Lower leg skin (tissue), 4 donors: ENCODE measurements around the gene CCDC33. TPM values are rescaled to one million over a fixed set of nuclear protein-coding genes. Genes with fewer than 3 reads are reported as not detected.
A peak's percentile ranks its signal among the peaks of the same experiment; 100 is the strongest.

Source experiments
- DNase-seq, 2 donors: peaks; one replicate each; pipeline ENCODE4 v3.0.0-alpha.2; 2019; ENCODE audit warnings: low spot score in 2 of 2
- H3K4me3 ChIP-seq: fragments of 200-600 bp; sonication (generic); 2 replicates; pipeline ENCODE4 v1.5.1; 2017; ENCODE audit warnings: mild to moderate bottlenecking, low read depth; ENCODE audit not compliant: poor library complexity, severe bottlenecking
- CTCF ChIP-seq, 3 donors: fragments of 450-650 bp; IDR thresholded peaks; one replicate each; pipeline ENCODE4 v1.5.1; 2016; ENCODE audit warnings: antibody characterized with exemption in 3 of 3, mild to moderate bottlenecking in 3 of 3, moderate library complexity in 2 of 3
- POLR2A ChIP-seq, 2 donors: fragments of 450-650 bp; IDR thresholded peaks; one replicate each; pipeline ENCODE4 v1.6.1; 2016 to 2017; ENCODE audit warnings: antibody characterized with exemption in 2 of 2, mild to moderate bottlenecking in 1 of 2, moderate library complexity in 1 of 2
- WGBS, 2 donors: methylation state at CpG; one replicate each; pipeline ENCODE4 v1.1.5; 2018; 5-methylcytosine and 5-hydroxymethylcytosine counted together
- intact Hi-C: fragments of 100-400 bp; cut with DNase I; formaldehyde crosslinking; loops from one replicate; pipeline ENCODE4 v1.15.0; 2023; ENCODE audit warnings: low total_unique reads
- total RNA-seq, 4 donors: library from RNA; depleted of rRNA; stranded (reverse); fragments of >200 nt; gene quantifications; one replicate each; pipeline ENCODE4 v1.1.0, GENCODE V29; 2016

CCDC33 gene
- total RNA-seq, 4 donors from 2014 or later = not detected

- DNase-seq = peak; percentile 59 to 94
- no peak overlapping the region for H3K4me3 ChIP-seq
- intact Hi-C loops = loop anchor here (5.0 kb wide), 1 partner anchor 191 kb away; no protein-coding TSS in a partner anchor
- TF ChIP-seq POLR2A (IDR thresholded peaks at IDR 0.05) = no peak
- TF ChIP-seq CTCF (IDR thresholded peaks at IDR 0.05) = no peak
- 35 to 48% methylated on average over 8 of the region's 8 CpGs for WGBS, 2 donors
Observed at GRCh38 chr15:74317820-74318375, 81.8 kb downstream of the CCDC33 start.

GRCh38 chr15:74318376-74319137 is 82.4 kb downstream of the CCDC33 start:
- 82 to 83% methylated on average over 5 to 6 of the region's 6 CpGs for WGBS, 2 donors
- TF ChIP-seq CTCF (IDR thresholded peaks at IDR 0.05) (no peak), POLR2A (IDR thresholded peaks at IDR 0.05) (no peak)
- intact Hi-C loops = loop anchor here (5.0 kb wide), 1 partner anchor 191 kb away; no protein-coding TSS in a partner anchor
- no peak for DNase-seq
- no peak overlapping the region for H3K4me3 ChIP-seq

GRCh38 chr15:74319138-74319460 is 83.0 kb downstream of the CCDC33 start:
- no peak overlapping the region for H3K4me3 ChIP-seq
- DNase-seq = no peak
- 85 to 94% methylated on average over 5 of the region's 5 CpGs for WGBS, 2 donors
- TF ChIP-seq CTCF (IDR thresholded peaks at IDR 0.05) = no peak
- no peak for TF ChIP-seq POLR2A (IDR thresholded peaks at IDR 0.05)
- intact Hi-C loops = loop anchor here (5.0 kb wide), 1 partner anchor 192 kb away; no protein-coding TSS in a partner anchor

GRCh38 chr15:74319596-74320351 is 83.6 kb downstream of the CCDC33 start:
- WGBS, 2 donors = 44 to 52% methylated on average over 7 to 8 of the region's 8 CpGs
- TF ChIP-seq CTCF (IDR thresholded peaks at IDR 0.05) (no peak), POLR2A (IDR thresholded peaks at IDR 0.05) (no peak)
- DNase-seq = no peak
- no peak overlapping the region for H3K4me3 ChIP-seq
- intact Hi-C loops = loop anchor here (5.0 to 10.0 kb wide), 3 partner anchors 192 to 955 kb away; no protein-coding TSS in a partner anchor

- H3K4me3 ChIP-seq = no peak overlapping the region
- TF ChIP-seq POLR2A (IDR thresholded peaks at IDR 0.05) (no peak), CTCF (IDR thresholded peaks at IDR 0.05) (no peak)
- DNase-seq = peak; percentile 18 to 90
- intact Hi-C loops = loop anchor here (10.0 kb wide), 2 partner anchors 356 to 954 kb away; no protein-coding TSS in a partner anchor
- 82 to 84% methylated on average over 10 of the region's 10 CpGs for WGBS, 2 donors
Observed at GRCh38 chr15:74320352-74321247, 84.5 kb downstream of the CCDC33 start.
